K562 (cell line): Measurements from ENCODE around the gene CHSY3. TPM values are rescaled to one million over a fixed set of nuclear protein-coding genes. Genes with fewer than 3 reads are reported as not detected.

Source experiments
- ATAC-seq: fragments of 200-7000 bp; cut with Tn5 transposase; 3 replicates; pipeline ENCODE4 v1.9.1; 2020; ENCODE audit warnings: moderate library complexity
- BruUV-seq: library from RNA; stranded (reverse); fragments of 400-500 nt; replicated peaks from 2 replicates; lab custom pipeline; 2021; lab: Mats Ljungman, UMichigan
- CTCF ChIA-PET: fragments of 300-600 bp; formaldehyde crosslinking; extraction: SDS; loops from one replicate; lab custom pipeline; 2021; ENCODE audit warnings: low intra/inter-chr PET ratio; lab: Yijun Ruan, JAX
- POLR2A ChIA-PET: fragments of 300-600, 350-650 bp; sonication (Branson Sonifier 250); formaldehyde crosslinking; extraction: SDS; loops from one replicate; lab custom pipeline; 2021; ENCODE audit warnings: antibody characterized with exemption, inconsistent platforms; lab: Yijun Ruan, JAX
- DNase-seq, 4 experiments: peaks; one replicate each; pipeline versions ENCODE4 v3.0.0 to v3.0.0-alpha.2; 2011 to 2018; ENCODE audit warnings: low spot score in 3 of 4, mixed read lengths in 3 of 4; ENCODE audit errors: extremely low read depth in 1 of 4
- FAIRE-seq: peaks from 2 replicates; lab custom pipeline; 2011; peaks lifted over from hg19 to GRCh38; lab: Jason Lieb, UNC
- H2AFZ ChIP-seq: 2 replicates; pipeline ENCODE4 v1.6.0; 2011; ENCODE audit warnings: low read depth, low read length, control low read depth, inconsistent platforms
- H3K27ac ChIP-seq: fragments of 200-600 bp; 3 replicates; pipeline ENCODE4 v1.8.0; 2011; ENCODE audit warnings: low read depth, mild to moderate bottlenecking, control low read depth, inconsistent platforms, low read length, moderate library complexity, mixed read lengths; ENCODE audit errors: extremely low read depth
- H3K27me3 ChIP-seq, 2 experiments: fragments of 300-600 bp in 1 of 2; 2 replicates in 1 of 2; 3 replicates in 1 of 2; pipeline versions ENCODE4 v1.6.0 to v1.8.0; 2011; ENCODE audit warnings: inconsistent platforms in 2 of 2, low read length in 2 of 2, mild to moderate bottlenecking in 1 of 2, mixed read lengths in 1 of 2, moderate library complexity in 1 of 2; ENCODE audit not compliant: control insufficient read depth in 2 of 2, insufficient read depth in 2 of 2
- H3K36me3 ChIP-seq: fragments of 300-600 bp; 3 replicates; pipeline ENCODE4 v1.8.0; 2011; ENCODE audit warnings: mild to moderate bottlenecking, low read length, inconsistent platforms; ENCODE audit not compliant: control insufficient read depth, insufficient read depth
- H3K4me1 ChIP-seq, 2 experiments: fragments of 200-600 bp in 1 of 2; replicated peaks in 1 of 2; 2 replicates in 1 of 2; 3 replicates in 1 of 2; pipeline versions ENCODE4 v1.5.1 to v1.8.0; 2011; ENCODE audit warnings: inconsistent platforms in 2 of 2, low read length in 2 of 2, mild to moderate bottlenecking in 1 of 2, mixed read lengths in 1 of 2, moderate library complexity in 1 of 2; ENCODE audit not compliant: control insufficient read depth in 2 of 2, insufficient read depth in 2 of 2
- H3K4me2 ChIP-seq: 2 replicates; pipeline ENCODE4 v1.6.1; 2011; ENCODE audit warnings: low read length, control low read depth, inconsistent platforms, mixed read lengths; ENCODE audit not compliant: insufficient read depth
- H3K4me3 ChIP-seq: fragments of 200-600 bp; sonication (generic), shearing (Covaris generic); 2 replicates; pipeline ENCODE4 v1.5.1; 2016; ENCODE audit warnings: control low read depth, inconsistent platforms
- H3K79me2 ChIP-seq: fragments of 200-600 bp; 3 replicates; pipeline ENCODE4 v1.8.0; 2011; ENCODE audit warnings: low read length, inconsistent platforms; ENCODE audit not compliant: control insufficient read depth, insufficient read depth
- H3K9ac ChIP-seq, 2 experiments: 2 replicates each; pipeline versions ENCODE4 v1.6.0 to v1.6.1; 2011; ENCODE audit warnings: low read depth in 2 of 2, low read length in 2 of 2, control low read depth in 1 of 2, inconsistent platforms in 1 of 2, mild to moderate bottlenecking in 1 of 2, mixed read lengths in 1 of 2; ENCODE audit not compliant: insufficient read depth in 1 of 2
- H3K9me1 ChIP-seq: one replicate; pipeline ENCODE4 v1.6.0; 2011; ENCODE audit warnings: inconsistent platforms, mild to moderate bottlenecking, low read length, moderate library complexity; ENCODE audit not compliant: control insufficient read depth, insufficient read depth
- H3K9me3 ChIP-seq: replicated peaks from 2 replicates; pipeline ENCODE4 v1.5.1; 2011; ENCODE audit warnings: low read depth, low read length, inconsistent platforms; ENCODE audit not compliant: control insufficient read depth, insufficient read depth
- H4K20me1 ChIP-seq: replicated peaks from 2 replicates; pipeline ENCODE4 v1.6.1; 2011; ENCODE audit warnings: low read length, inconsistent platforms, mixed read lengths; ENCODE audit not compliant: control insufficient read depth, insufficient read depth
- E2F3 ChIP-seq: fragments of 250-450 bp; sonication (Bioruptor Pico); IDR thresholded peaks from 2 replicates; pipeline ENCODE4 v1.4.0; 2020; ENCODE audit warnings: mild to moderate bottlenecking
- ESRRA ChIP-seq: fragments of 450-650 bp; IDR thresholded peaks from 2 replicates; pipeline ENCODE4 v1.6.1; 2014; ENCODE audit warnings: low read depth, mild to moderate bottlenecking, moderate library complexity, borderline replicate concordance
- FIP1L1 ChIP-seq: fragments of 200-400 bp; formaldehyde crosslinking; IDR thresholded peaks from 2 replicates; pipeline ENCODE4 v1.6.1; 2018; ENCODE audit warnings: mild to moderate bottlenecking, low read depth, low read length; ENCODE audit not compliant: poor library complexity, severe bottlenecking
- GABPB1 ChIP-seq: sonication (generic); formaldehyde crosslinking; IDR thresholded peaks from 2 replicates; pipeline ENCODE4 v1.8.0; 2022; ENCODE audit warnings: mild to moderate bottlenecking, missing genetic modification reagents
- HSF4 ChIP-seq: fragments of 250-450 bp; sonication (Bioruptor Pico); IDR thresholded peaks from 2 replicates; pipeline ENCODE4 v2.1.2; 2022; ENCODE audit warnings: mild to moderate bottlenecking, moderate library complexity, borderline replicate concordance
- OTX1 ChIP-seq: fragments of 450-650 bp; formaldehyde crosslinking; IDR thresholded peaks from 2 replicates; pipeline ENCODE4 v1.4.0; 2022; ENCODE audit warnings: mild to moderate bottlenecking
- PCBP1 ChIP-seq: fragments of 200-400 bp; formaldehyde crosslinking; IDR thresholded peaks from 2 replicates; pipeline ENCODE4 v1.6.1; 2018; ENCODE audit warnings: mild to moderate bottlenecking, low read depth, low read length; ENCODE audit not compliant: poor library complexity, severe bottlenecking
- ZBTB40 ChIP-seq, 2 experiments: fragments of 450-650 bp in 1 of 2; sonication (generic) in 1 of 2; formaldehyde crosslinking in 1 of 2; IDR thresholded peaks; 2 replicates each; pipeline versions ENCODE4 v1.7.1 to v1.9.0; 2016 to 2022; ENCODE audit warnings: inconsistent platforms in 1 of 2, mild to moderate bottlenecking in 1 of 2, missing genetic modification reagents in 1 of 2
- ZNF507 ChIP-seq: conservative IDR thresholded peaks from 2 replicates; pipeline ENCODE4 v1.6.1; 2017; ENCODE audit warnings: missing genetic modification characterization, missing compliant biosample characterization
- ZNF589 ChIP-seq: fragments of 200-800 bp; sonication (Bioruptor generic); IDR thresholded peaks from 2 replicates; pipeline ENCODE4 v1.6.1; 2016; ENCODE audit warnings: low read depth, missing genetic modification characterization, missing compliant biosample characterization
- WGBS: fragments of 100-300 bp; shearing (Covaris generic); methylation state at CpG from one replicate; pipeline ENCODE4 v1.1.6; 2016; ENCODE audit warnings: low coverage, mixed read lengths; ENCODE audit not compliant: insufficient coverage; ENCODE audit errors: missing lambda C conversion rate; 5-methylcytosine and 5-hydroxymethylcytosine counted together
- in situ Hi-C: fragments of 300-500 bp; cut with MboI; formaldehyde crosslinking; loops from 4 replicates; pipeline ENCODE4 v1.15.0; 2018; ENCODE audit warnings: inconsistent platforms, mixed read lengths
- intact Hi-C: fragments of 100-400 bp; cut with micrococcal nuclease; formaldehyde crosslinking; loops from 2 replicates; pipeline ENCODE4 v1.14.2; 2022
- polyA plus RNA-seq, 8 experiments: library from polyadenylated mRNA; depleted of rRNA in 4 of 8; stranded (reverse) in 5 of 8; unstranded in 3 of 8; fragments of >200 nt; fragmentation: Nextera tagmentation in 2 of 8; fragmentation: Illumina TruSeq in 1 of 8; extraction: Ambion mirVana in 2 of 8; extraction: Trizol in 1 of 8; gene quantifications; 2 replicates each; pipeline versions ENCODE4 v1.2.1 to v1.2.3, GENCODE V29; 2011 to 2014; ENCODE audit warnings: inconsistent platforms in 1 of 8, missing spikeins in 1 of 8
- total RNA-seq, 7 experiments: library from RNA; depleted of rRNA in 6 of 7; stranded (reverse); fragments of >200 nt in 6 of 7; fragmentation: Illumina TruSeq in 2 of 7; extraction: Trizol in 2 of 7; gene quantifications; 2 replicates each; pipeline versions ENCODE4 v1.2.1 to v1.2.3, GENCODE V29; 2011 to 2021; ENCODE audit warnings: low replicate concordance in 1 of 7

Gene CHSY3
- total and polyA plus RNA-seq, 9 of the 15 experiments (the other 6 are each of a cell fraction or from before 2014, with no cell fraction given), result 0.04 TPM; not detected in 8

- no peaks in the 10 kb centered on the region for H3K36me3 ChIP-seq
- in situ Hi-C loops (no loop called here), intact Hi-C loops (no loop called here)
- H3K9me3 ChIP-seq, result no peaks in the 10 kb centered on the region
- DNase-seq (no peak), ATAC-seq (no peak), FAIRE-seq (no peak)
- H2AFZ ChIP-seq, result no peak overlapping the region
- CTCF ChIA-PET, result no interaction called here
- WGBS, result 0% methylated on average over 3 of the region's 3 CpGs
- no peaks in the 10 kb centered on the region for H3K4me1 ChIP-seq
- BruUV-seq, result no TSS peak
- no peak overlapping the region for H3K9ac ChIP-seq
- no peaks in the 10 kb centered on the region for H3K79me2 ChIP-seq
- H3K4me3 ChIP-seq, result no peak overlapping the region
- POLR2A ChIA-PET, result no interaction called here
- no peaks in the 10 kb centered on the region for H4K20me1 ChIP-seq
- no peak overlapping the region for H3K4me2 ChIP-seq
- no peak overlapping the region for H3K27ac ChIP-seq
- no peaks in the 10 kb centered on the region for H3K27me3 ChIP-seq
- H3K9me1 ChIP-seq, result no peaks in the 10 kb centered on the region
- TF ChIP-seq HSF4 (CRISPR knock-in tag) (no peak), OTX1 (no peak), ZNF507 (no peak), ZNF589 (no peak), PCBP1 (no peak), ZBTB40 (IDR thresholded peaks at IDR 0.05) (no peak), ZBTB40 (CRISPR knock-in tag; IDR thresholded peaks at IDR 0.05) (no peak), GABPB1 (CRISPR knock-in tag) (no peak), E2F3 (CRISPR knock-in tag) (no peak), FIP1L1 (no peak), ESRRA (no peak)
Measured at GRCh38 chr5:130074820-130075219, 170.6 kb downstream of the CHSY3 start.
